Loucy (cell line): ENCODE data around the gene NAGLU.

ENCODE experiments used
- EZH2phosphoT487 ChIP-seq: fragments of 200-600 bp; IDR thresholded peaks from 2 replicates; pipeline ENCODE4 v1.6.1; 2018; ENCODE audit warnings: antibody characterized with exemption, mild to moderate bottlenecking, moderate library complexity, borderline replicate concordance
- TF ChIP-seq, protein P1 (sequence below): fragments of 200-600 bp; sonication (generic); conservative IDR thresholded peaks from 2 replicates; pipeline ENCODE4 v1.5.1; 2014; ENCODE audit warnings: mild to moderate bottlenecking, antibody characterized with exemption, low read length

DNA sequence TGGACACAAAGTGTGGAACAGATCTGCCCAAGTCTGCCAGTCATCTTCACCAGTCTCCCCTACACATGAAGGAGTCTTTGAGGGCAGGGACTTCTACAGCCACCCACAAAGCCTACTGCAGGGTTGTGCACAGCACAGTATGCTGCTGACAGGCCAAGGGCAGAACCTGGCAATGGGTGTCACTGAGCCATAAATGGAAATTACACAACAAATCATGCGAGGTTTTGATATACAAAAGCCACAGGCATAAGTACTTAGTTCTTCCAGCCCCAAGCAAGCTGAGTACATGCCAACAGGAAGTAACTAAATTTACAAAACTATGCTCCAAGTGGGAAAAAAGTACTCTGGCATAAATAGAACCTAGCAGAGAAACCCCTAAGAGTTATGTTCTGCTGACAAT, 49.3 kb downstream of the NAGLU start:
- TF ChIP-seq, protein P1, sequence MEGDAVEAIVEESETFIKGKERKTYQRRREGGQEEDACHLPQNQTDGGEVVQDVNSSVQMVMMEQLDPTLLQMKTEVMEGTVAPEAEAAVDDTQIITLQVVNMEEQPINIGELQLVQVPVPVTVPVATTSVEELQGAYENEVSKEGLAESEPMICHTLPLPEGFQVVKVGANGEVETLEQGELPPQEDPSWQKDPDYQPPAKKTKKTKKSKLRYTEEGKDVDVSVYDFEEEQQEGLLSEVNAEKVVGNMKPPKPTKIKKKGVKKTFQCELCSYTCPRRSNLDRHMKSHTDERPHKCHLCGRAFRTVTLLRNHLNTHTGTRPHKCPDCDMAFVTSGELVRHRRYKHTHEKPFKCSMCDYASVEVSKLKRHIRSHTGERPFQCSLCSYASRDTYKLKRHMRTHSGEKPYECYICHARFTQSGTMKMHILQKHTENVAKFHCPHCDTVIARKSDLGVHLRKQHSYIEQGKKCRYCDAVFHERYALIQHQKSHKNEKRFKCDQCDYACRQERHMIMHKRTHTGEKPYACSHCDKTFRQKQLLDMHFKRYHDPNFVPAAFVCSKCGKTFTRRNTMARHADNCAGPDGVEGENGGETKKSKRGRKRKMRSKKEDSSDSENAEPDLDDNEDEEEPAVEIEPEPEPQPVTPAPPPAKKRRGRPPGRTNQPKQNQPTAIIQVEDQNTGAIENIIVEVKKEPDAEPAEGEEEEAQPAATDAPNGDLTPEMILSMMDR, result no peak
- TF ChIP-seq EZH2phosphoT487, result no peak
